NT2/D1 (cell line): ENCODE measurements around the gene COL20A1.

Experiments
- SUZ12 ChIP-seq: IDR thresholded peaks from 2 replicates; pipeline ENCODE4 v1.6.1; 2011; ENCODE audit not compliant: insufficient read length, insufficient read depth; ENCODE audit errors: extremely low read depth
- YY1 ChIP-seq: IDR thresholded peaks from 2 replicates; pipeline ENCODE4 v1.6.1; 2011; ENCODE audit not compliant: insufficient read length, insufficient read depth

- no peak for TF ChIP-seq YY1
- TF ChIP-seq SUZ12 = no peak
These were observed 76.1 kb downstream of the COL20A1 start for GRCh38 chr20:63369024-63369530.
